HG02870 (cell line): ENCODE measurements around the gene S1PR5.
"Not testable (repeated sequence)": the region's sequence is repeated elsewhere in the genome, so short reads cannot be mapped to it uniquely, and the experiment has no call there.

Source experiments
- ATAC-seq: cut with Tn5 transposase; IDR thresholded peaks from one replicate; pipeline ENCODE4 v1.9.1; 2021; ENCODE audit warnings: mild to moderate bottlenecking, moderate library complexity; ENCODE audit not compliant: unreplicated experiment

The S1PR5 gene, protein sequence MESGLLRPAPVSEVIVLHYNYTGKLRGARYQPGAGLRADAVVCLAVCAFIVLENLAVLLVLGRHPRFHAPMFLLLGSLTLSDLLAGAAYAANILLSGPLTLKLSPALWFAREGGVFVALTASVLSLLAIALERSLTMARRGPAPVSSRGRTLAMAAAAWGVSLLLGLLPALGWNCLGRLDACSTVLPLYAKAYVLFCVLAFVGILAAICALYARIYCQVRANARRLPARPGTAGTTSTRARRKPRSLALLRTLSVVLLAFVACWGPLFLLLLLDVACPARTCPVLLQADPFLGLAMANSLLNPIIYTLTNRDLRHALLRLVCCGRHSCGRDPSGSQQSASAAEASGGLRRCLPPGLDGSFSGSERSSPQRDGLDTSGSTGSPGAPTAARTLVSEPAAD

DNA sequence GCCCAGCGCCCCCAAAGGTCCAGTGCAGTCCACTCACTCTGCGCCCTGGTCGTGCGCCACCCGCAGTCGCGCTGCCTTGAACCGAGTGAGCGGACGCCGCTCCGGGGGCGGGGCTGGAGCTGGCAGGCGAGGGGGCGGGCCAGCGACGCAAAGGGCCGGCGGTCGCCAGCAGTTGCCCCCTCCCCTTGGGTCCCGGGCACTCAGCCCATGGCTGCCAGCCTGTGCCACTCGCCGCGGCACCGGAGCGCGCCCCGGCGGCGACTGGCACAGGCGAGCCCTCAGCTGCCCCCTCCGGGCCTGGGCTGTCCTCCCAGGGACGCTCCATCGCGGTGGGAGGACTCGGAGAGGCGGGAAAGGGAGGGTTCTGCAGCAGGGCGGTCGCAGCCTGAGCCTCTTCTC, at the start of gene S1PR5:
S1PR5 (minus strand) TSS at position 87 of the 399 bp plus-strand sequence. CDS start 2,436 bp downstream, outside the sequence.
- no peak for ATAC-seq

DNA sequence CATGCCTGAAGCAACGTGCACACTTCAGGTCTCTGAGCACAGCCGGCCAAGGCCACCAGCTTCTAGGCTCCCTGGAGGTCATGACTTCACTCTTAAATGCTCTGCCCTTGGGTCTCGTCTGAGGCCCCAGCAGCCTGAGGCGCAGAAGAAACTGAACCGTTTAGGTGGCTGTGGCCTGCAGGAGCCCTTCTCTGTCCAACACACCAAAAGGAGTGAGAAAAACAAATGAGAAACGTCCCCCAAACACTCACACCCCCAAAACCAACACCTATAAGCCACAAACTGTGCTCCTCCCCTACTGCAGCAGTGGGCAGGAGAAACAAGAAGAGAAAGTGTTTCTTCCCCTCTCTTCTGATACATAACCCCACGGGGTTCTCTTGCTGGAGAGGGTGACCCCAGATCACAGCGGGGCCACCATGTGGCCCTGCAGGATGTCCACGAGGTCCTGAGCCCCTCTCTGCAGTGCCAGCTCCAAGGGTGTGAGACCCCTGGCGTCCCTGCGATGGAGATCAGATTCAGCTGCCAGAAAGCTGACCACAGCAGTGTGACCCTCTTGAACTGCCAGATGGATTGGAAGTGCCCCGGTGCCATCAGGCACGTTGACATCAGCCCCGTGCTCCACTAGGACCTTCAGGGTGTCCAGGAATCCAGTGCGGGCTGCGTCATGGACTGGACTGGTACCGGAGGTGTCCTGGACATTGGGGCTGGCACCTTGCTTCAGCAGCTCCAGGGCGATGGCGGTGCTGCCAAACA, 49.6 kb upstream of the S1PR5 start:
- ATAC-seq = no peak

GRCh38 chr19:10566408-10566657, 49.1 kb upstream of the S1PR5 start:
- ATAC-seq = no peak

- ATAC-seq = peak; percentile 46
Measured at GRCh38 chr19:10565567-10566407, 48.5 kb upstream of the S1PR5 start, which contains the start of gene KRI1. Gene KRI1, minus strand, starts transcription at chr19:10566010. Its CDS starts 11 bp downstream, at chr19:10565999.

- no peak for ATAC-seq
Measured at GRCh38 chr19:10565028-10565566, 47.9 kb upstream of the S1PR5 start.

DNA sequence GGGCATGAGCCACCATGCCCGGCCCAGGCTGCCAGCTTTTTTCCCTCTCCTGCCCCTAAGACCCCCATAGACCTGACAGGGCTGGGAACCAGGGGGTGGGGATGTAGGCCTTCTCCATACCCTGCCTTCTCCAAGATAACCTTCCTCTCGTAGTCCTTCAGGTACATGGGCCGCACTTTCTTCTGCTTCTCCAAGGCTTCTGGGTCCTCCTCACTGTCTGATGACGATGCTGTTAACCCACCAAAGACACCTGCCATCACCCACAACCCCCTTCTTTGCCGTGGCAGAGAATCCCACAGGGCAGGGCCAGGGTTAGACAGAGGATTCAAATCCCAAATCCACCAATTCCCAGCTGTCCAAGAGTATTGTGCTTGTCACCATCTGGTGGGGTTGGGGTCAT, 45.4 kb upstream of the S1PR5 start:
- ATAC-seq = no peak

DNA sequence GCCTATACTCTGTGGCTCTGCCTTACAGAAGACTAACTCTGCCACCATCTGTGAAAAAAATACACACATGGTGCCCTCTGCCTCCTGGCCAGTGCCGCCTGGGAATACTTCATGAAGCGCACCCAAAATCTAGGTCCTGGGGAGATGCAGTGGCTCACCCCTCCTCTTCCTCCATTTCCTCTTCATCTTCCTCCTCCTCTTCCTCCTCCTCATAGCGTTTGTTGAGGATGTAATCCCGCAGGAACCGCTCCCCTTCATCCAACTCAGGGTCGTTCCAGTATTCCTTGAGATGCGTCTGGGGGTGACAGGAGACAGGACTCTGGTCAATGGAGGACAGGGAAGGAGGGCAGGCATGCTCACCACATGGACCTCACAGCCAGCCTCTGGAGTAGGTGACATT, 42.9 kb upstream of the S1PR5 start:
- no peak for ATAC-seq

GRCh38 chr19:10557603-10558197, 40.5 kb upstream of the S1PR5 start:
- no peak for ATAC-seq

- no peak for ATAC-seq
Measured at GRCh38 chr19:10555610-10555973, 38.3 kb upstream of the S1PR5 start.

DNA sequence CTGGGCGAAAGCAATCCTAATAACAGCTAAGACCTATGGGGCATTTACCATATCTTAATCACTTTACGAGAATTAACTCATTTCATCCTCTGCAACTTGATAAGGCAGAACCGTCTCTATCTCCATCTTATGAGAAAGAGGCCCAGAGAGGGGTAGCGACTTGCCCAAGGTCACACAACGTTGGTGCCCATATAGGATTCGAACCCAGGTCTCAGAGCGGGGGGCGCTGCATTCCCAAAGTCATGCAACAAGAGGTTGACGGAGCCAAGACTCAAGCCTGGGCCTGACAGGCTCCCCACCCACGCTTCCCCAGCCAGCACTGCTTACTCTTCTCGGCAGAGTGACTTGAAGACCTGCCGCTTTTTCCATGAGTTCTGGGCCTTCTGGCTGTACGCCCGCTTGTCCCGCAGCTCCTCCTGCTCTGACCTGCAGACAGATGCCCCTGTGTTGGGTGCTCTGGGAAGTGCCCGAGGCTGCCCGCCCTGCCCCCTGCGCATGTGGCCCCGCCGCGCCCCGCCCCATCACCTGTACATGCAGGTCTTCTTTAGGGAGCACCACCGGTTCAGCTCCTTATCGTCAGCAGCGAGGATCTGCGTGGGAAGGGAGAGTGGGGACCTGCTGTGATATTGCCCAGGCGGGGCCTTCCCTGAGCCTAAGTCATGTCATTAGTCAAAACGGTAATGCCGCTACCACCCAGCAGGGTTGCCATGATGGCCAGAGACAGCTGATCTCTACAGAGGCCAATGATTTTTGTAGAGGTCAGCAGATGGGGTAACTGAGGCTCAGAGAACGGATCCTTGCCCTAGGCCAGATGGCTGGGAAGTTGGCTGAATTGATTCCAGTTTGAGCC, 37.7 kb upstream of the S1PR5 start:
- no peak for ATAC-seq

GRCh38 chr19:10553943-10554381, 36.7 kb upstream of the S1PR5 start:
- ATAC-seq = peak; percentile 68

DNA sequence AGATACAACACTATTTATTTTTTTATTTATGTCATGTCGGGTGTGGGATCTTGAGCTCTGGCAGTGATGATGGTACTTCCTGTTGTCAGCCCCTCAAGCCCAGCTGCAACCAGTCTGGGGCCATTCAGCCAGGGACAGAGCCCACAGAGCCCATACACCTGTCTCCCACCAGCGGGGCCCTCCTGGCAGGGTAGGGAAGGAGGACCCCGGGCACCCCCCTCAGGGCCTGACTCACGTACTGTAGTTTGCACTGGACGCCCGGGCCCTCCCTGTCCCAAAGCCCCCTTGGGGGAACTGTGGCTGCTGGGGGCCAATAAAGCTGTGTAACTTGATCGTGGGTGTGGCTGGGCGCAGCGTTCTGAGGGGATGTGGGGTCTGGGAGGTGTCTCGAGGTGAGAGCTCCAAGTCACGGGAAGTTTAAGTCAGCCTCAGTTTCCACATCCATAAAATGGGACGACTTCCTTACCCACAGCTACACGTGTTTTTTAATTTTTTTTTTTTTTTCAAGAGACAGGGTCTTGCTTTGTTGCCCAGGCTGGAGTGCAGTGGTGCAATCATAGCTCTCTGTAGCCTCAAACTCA, 35.9 kb upstream of the S1PR5 start:
- no peak for ATAC-seq

GRCh38 chr19:10552510-10553053, 35.3 kb upstream of the S1PR5 start:
- ATAC-seq = no peak

- no peak for ATAC-seq
Measured at GRCh38 chr19:10551698-10552301, 34.6 kb upstream of the S1PR5 start.

- not testable (repeated sequence) for ATAC-seq
Measured at GRCh38 chr19:10551006-10551405, 33.8 kb upstream of the S1PR5 start.

- ATAC-seq = no peak
Measured at GRCh38 chr19:10550336-10550735, 33.1 kb upstream of the S1PR5 start.

- no peak for ATAC-seq
Measured at GRCh38 chr19:10549733-10550132, 32.5 kb upstream of the S1PR5 start.

DNA sequence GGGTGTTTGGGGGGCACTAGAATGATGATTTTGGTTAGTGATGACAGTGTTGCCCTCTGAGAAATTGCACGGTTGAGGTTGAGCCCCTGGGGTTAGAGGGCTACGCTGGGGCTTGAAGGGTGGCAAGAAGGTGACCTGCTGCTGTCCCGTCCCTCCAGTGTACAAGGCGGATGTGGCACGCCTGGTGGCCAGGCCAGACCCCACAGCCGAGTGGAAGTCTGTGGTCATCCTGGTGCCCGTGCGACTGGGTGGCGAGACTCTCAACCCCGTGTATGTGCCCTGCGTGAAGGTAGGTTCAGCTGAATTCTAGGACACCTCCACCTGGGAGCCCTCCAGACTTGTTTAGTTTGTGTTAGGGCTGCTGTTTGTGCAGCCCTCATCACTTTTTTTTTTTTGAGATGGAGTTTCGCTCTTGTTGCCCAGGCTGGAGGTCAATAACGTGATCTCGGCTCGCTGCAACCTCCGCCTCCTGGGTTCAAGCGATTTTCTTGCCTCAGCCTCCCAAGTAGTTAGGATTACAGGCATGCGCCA, 31.6 kb upstream of the S1PR5 start:
- ATAC-seq = no peak

- ATAC-seq = no peak
Measured at GRCh38 chr19:10546817-10547216, 29.6 kb upstream of the S1PR5 start.
